ENCODE results near the gene CDH1.

Gene CDH1

DNA sequence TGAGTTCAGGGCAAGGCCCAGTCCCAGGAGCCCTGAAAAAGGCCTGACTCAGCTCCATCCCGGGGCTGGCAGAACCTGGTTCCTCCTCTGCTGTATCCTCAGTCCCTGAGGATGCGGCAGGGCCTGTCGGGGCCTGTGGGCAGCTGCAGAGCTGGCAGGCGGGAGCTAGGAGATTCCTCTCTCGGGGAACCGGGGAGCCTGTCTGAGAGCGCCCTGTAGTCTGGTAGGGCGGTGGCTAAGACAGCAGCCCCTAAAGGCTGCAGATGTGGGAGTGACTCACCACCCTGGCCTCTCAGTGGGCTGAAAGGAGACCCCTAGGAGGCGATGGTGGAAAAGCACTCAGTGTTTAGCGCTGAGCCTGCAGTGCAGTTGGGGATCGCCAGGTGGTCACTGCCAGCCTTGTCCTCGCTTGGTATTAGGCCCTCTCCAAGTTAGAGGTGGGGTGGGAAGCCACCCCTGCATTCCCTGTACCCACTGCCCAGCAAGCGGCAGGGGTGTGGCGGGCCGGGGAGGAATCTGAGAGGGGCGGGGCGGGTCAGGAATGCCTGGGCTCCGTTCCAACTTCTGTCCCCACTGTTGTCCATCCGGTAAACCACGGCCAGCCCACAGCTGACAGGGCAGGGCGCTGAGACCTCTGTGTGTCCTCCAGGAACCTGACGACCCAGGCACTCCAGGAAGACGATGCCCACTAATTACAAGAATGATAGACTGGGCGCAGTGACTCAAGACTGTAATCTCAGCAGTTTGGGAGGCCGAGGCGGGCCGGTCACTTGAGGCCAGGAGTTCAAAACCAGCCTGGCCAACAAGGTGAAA is 29.5 kb upstream of the CDH1 start:
- peak overlapping the region; percentile 63 for H3K14ac ChIP-seq (ENCODE audit: low read length)

DNA sequence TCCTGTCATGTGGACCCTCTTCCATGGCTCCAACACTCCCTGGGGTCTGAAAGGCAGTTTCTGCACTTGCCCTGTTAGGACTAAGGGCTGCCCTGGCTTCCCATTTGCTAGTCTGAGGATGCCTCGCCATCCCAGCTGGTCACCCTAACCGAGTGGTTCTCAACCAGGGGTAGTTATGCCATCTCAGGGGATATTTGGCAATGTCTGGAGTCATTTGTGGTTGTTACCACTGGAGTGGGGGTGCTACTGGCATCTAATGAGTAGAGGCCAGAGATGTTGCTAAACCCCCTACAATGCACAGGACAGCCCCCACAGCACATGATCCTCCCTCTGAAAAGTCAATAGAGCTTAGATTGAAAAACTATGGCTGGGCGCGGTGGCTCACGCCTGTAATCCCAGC is 26.9 kb upstream of the CDH1 start:
- Histone ChIP-seq H3K79me1 (ENCODE audit: low read depth, low read length) (no peaks in the 10 kb centered on the region), H3K4me3 (ENCODE audit: low read length in 2 of 2) (no peak overlapping the region), H3K4ac (ENCODE audit: low read length) (no peak overlapping the region), H4K91ac (ENCODE audit: low read depth, low read length, poor library complexity) (no peak overlapping the region), H2BK12ac (ENCODE audit: low read length) (no peak overlapping the region), H3K14ac (ENCODE audit: low read length) (peak overlapping the region; percentile 31), H2BK120ac (ENCODE audit: low read depth, low read length) (peak overlapping the region; percentile 4), H2BK5ac (ENCODE audit: low read length) (no peak overlapping the region), H2AFZ (ENCODE audit: low read length) (no peak overlapping the region), H3K27ac (replicated peaks; ENCODE audit: low read length) (no peak overlapping the region), H3K4me1 (ENCODE audit: control insufficient read depth in 2 of 2, insufficient read depth in 1 of 2, low read depth in 1 of 2, low read length in 2 of 2) (peaks cover 2 to 12% of the 10 kb centered on the region in 2 donors), H3K9ac (ENCODE audit: low read depth, low read length, poor library complexity) (peak overlapping the region; percentile 50), H3K27me3 (ENCODE audit: control insufficient read depth in 3 of 3, insufficient read depth in 3 of 3, low read depth in 1 of 3, low read length in 3 of 3) (peaks cover 0 to 14% (median 0%) of the 10 kb centered on the region in 3 experiments), H3K4me2 (ENCODE audit: insufficient read depth, low read length, poor library complexity, severe bottlenecking) (no peak overlapping the region), H3K23ac (ENCODE audit: low read depth, low read length, poor library complexity) (no peak overlapping the region), H3K36me3 (replicated peaks in 1 of 2; ENCODE audit: control insufficient read depth in 2 of 2, insufficient read depth in 2 of 2, low read length in 2 of 2) (no peaks in the 10 kb centered on the region), H3K18ac (ENCODE audit: low read length) (no peak overlapping the region), H2BK15ac (ENCODE audit: low read length) (no peak overlapping the region), H3K9me3 (replicated peaks in 1 of 2; ENCODE audit: control insufficient read depth in 2 of 2, insufficient read depth in 1 of 2, low read depth in 1 of 2, low read length in 2 of 2) (no peaks in the 10 kb centered on the region), H2AK5ac (ENCODE audit: low read depth, low read length) (peak overlapping the region; percentile 60), H4K8ac (ENCODE audit: low read depth, low read length) (no peak overlapping the region)
- no peak for DNase-seq (ENCODE audit: low spot score)
- no CpG with 5 or more reads among the region's 5 CpGs for WGBS, 2 donors (ENCODE audit: extremely low coverage in 2 of 2, insufficient read length in 2 of 2, insufficient replicate concordance in 1 of 2)

More for the DNA sequence above, 29.5 kb upstream of the CDH1 start:
- H2BK12ac ChIP-seq (ENCODE audit: low read length) = peak overlapping the region; percentile 63
- peaks cover 0 to 6% (median 0%) of the 10 kb centered on the region in 3 experiments for H3K27me3 ChIP-seq (ENCODE audit: control insufficient read depth in 3 of 3, insufficient read depth in 3 of 3, low read depth in 1 of 3, low read length in 3 of 3)
- no peaks in the 10 kb centered on the region for H3K36me3 ChIP-seq (replicated peaks in 1 of 2; ENCODE audit: control insufficient read depth in 2 of 2, insufficient read depth in 2 of 2, low read length in 2 of 2)
- H3K4ac ChIP-seq (ENCODE audit: low read length) = no peak overlapping the region
- no peak overlapping the region for H4K91ac ChIP-seq (ENCODE audit: low read depth, low read length, poor library complexity)
- DNase-seq (ENCODE audit: low spot score) = peak; percentile 31
- peaks cover 2 to 11% of the 10 kb centered on the region in 2 donors for H3K4me1 ChIP-seq (ENCODE audit: control insufficient read depth in 2 of 2, insufficient read depth in 1 of 2, low read depth in 1 of 2, low read length in 2 of 2)
- no peak overlapping the region for H3K4me3 ChIP-seq (ENCODE audit: low read length in 2 of 2)
- no CpG with 5 or more reads among the region's 27 CpGs for WGBS, 2 donors (ENCODE audit: extremely low coverage in 2 of 2, insufficient read length in 2 of 2, insufficient replicate concordance in 1 of 2)
- H3K27ac ChIP-seq (replicated peaks; ENCODE audit: low read length) = no peak overlapping the region
- H3K23ac ChIP-seq (ENCODE audit: low read depth, low read length, poor library complexity) = no peak overlapping the region
- H2BK120ac ChIP-seq (ENCODE audit: low read depth, low read length) = peak overlapping the region; percentile 72
- peak overlapping the region; percentile 89 for H3K18ac ChIP-seq (ENCODE audit: low read length)
- H4K8ac ChIP-seq (ENCODE audit: low read depth, low read length) = peak overlapping the region; percentile 96
- no peaks in the 10 kb centered on the region for H3K9me3 ChIP-seq (replicated peaks in 1 of 2; ENCODE audit: control insufficient read depth in 2 of 2, insufficient read depth in 1 of 2, low read depth in 1 of 2, low read length in 2 of 2)
- H3K79me1 ChIP-seq (ENCODE audit: low read depth, low read length) = no peaks in the 10 kb centered on the region
- no peak overlapping the region for H3K9ac ChIP-seq (ENCODE audit: low read depth, low read length, poor library complexity)
- H2BK5ac ChIP-seq (ENCODE audit: low read length) = peak overlapping the region; percentile 19
- H2BK15ac ChIP-seq (ENCODE audit: low read length) = peak overlapping the region; percentile 88
- H2AK5ac ChIP-seq (ENCODE audit: low read depth, low read length) = peak overlapping the region; percentile 74
- no peak overlapping the region for H3K4me2 ChIP-seq (ENCODE audit: insufficient read depth, low read length, poor library complexity, severe bottlenecking)
- peak overlapping the region; percentile 41 for H2AFZ ChIP-seq (ENCODE audit: low read length)

DNA sequence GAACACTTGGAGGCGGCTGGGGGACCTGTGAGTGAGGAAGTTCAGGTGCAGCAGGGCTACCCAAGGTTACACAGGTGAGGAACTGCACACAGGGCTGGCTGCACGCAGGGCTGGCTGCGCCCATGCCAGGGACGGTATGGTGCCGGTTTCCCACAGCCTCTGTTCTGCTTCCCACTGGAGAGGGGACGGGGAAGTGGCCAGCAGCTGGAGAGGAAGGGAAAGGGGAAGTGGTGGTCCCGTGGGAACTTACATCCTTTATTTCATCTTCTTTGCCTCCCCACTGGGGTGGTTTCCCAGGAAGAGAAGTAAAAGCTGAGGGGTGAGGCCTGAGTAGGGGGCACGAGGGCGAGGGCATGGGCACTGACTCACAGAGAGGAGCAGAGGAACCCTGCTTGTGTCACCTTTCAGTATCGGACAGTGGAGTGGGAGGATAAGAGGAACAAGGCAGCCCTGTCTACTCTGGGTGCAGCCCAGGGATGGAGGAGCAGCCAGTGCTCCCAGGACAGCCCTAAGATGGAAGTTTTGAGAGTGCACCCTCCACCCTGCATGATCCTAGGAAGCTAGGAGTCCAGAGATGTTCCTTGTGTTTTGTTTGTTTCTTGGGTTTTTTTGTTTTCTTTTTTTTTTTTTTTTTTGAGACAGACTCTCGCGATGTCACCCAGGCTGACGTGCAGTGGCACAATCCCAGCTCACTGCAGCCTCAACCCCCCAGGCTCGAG is 25.5 kb upstream of the CDH1 start:
- Histone ChIP-seq H2BK5ac (ENCODE audit: low read length) (no peak overlapping the region), H2BK15ac (ENCODE audit: low read length) (peak overlapping the region; percentile 67), H3K4me1 (ENCODE audit: control insufficient read depth in 2 of 2, insufficient read depth in 1 of 2, low read depth in 1 of 2, low read length in 2 of 2) (peaks cover 2 to 12% of the 10 kb centered on the region in 2 donors), H3K18ac (ENCODE audit: low read length) (peak overlapping the region; percentile 65), H3K4ac (ENCODE audit: low read length) (no peak overlapping the region), H3K27ac (replicated peaks; ENCODE audit: low read length) (no peak overlapping the region), H2BK12ac (ENCODE audit: low read length) (no peak overlapping the region), H3K9me3 (replicated peaks in 1 of 2; ENCODE audit: control insufficient read depth in 2 of 2, insufficient read depth in 1 of 2, low read depth in 1 of 2, low read length in 2 of 2) (no peaks in the 10 kb centered on the region), H2AK5ac (ENCODE audit: low read depth, low read length) (no peak overlapping the region), H2BK120ac (ENCODE audit: low read depth, low read length) (no peak overlapping the region), H3K9ac (ENCODE audit: low read depth, low read length, poor library complexity) (no peak overlapping the region), H3K23ac (ENCODE audit: low read depth, low read length, poor library complexity) (peak overlapping the region; percentile 44), H4K8ac (ENCODE audit: low read depth, low read length) (no peak overlapping the region), H3K79me1 (ENCODE audit: low read depth, low read length) (no peaks in the 10 kb centered on the region), H3K36me3 (replicated peaks in 1 of 2; ENCODE audit: control insufficient read depth in 2 of 2, insufficient read depth in 2 of 2, low read length in 2 of 2) (no peaks in the 10 kb centered on the region), H2AFZ (ENCODE audit: low read length) (no peak overlapping the region), H3K27me3 (ENCODE audit: control insufficient read depth in 3 of 3, insufficient read depth in 3 of 3, low read depth in 1 of 3, low read length in 3 of 3) (peaks cover 0 to 14% (median 0%) of the 10 kb centered on the region in 3 experiments), H4K91ac (ENCODE audit: low read depth, low read length, poor library complexity) (no peak overlapping the region), H3K14ac (ENCODE audit: low read length) (no peak overlapping the region), H3K4me2 (ENCODE audit: insufficient read depth, low read length, poor library complexity, severe bottlenecking) (no peak overlapping the region), H3K4me3 (ENCODE audit: low read length in 2 of 2) (no peak overlapping the region)
- no CpG with 5 or more reads among the region's 14 CpGs for WGBS, 2 donors (ENCODE audit: extremely low coverage in 2 of 2, insufficient read length in 2 of 2, insufficient replicate concordance in 1 of 2)
- no peak for DNase-seq (ENCODE audit: low spot score)

DNA sequence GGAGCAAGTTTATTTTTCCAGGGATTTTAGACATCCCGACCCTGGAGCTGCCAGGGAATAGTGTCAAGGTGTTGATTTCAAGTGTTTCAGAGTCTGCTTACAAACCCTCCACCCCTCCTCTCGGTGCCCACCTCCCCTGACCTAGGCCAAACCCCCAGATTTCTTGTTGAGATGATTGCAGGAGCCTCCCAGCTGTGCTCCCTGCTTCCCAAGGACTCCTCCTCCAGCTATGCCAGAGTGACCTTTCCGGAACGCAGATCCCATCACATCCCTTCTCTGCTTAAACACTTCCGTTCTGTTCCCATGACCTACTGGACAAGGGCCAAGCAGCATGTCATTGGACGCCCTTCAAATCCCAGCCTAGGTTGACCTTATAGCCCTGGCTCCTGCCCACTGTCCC is 23.7 kb upstream of the CDH1 start:
- Histone ChIP-seq H3K23ac (ENCODE audit: low read depth, low read length, poor library complexity) (no peak overlapping the region), H3K4me1 (ENCODE audit: control insufficient read depth in 2 of 2, insufficient read depth in 1 of 2, low read depth in 1 of 2, low read length in 2 of 2) (peaks cover 2% of the 10 kb centered on the region in 2 donors), H3K4ac (ENCODE audit: low read length) (no peak overlapping the region), H3K9me3 (replicated peaks in 1 of 2; ENCODE audit: control insufficient read depth in 2 of 2, insufficient read depth in 1 of 2, low read depth in 1 of 2, low read length in 2 of 2) (no peaks in the 10 kb centered on the region), H2BK5ac (ENCODE audit: low read length) (no peak overlapping the region), H3K27me3 (ENCODE audit: control insufficient read depth in 3 of 3, insufficient read depth in 3 of 3, low read depth in 1 of 3, low read length in 3 of 3) (peaks cover 0 to 14% (median 0%) of the 10 kb centered on the region in 3 experiments), H3K79me1 (ENCODE audit: low read depth, low read length) (no peaks in the 10 kb centered on the region), H2AK5ac (ENCODE audit: low read depth, low read length) (no peak overlapping the region), H3K4me3 (ENCODE audit: low read length in 2 of 2) (no peak overlapping the region), H3K18ac (ENCODE audit: low read length) (peak overlapping the region; percentile 3), H4K8ac (ENCODE audit: low read depth, low read length) (no peak overlapping the region), H2BK120ac (ENCODE audit: low read depth, low read length) (no peak overlapping the region), H3K36me3 (replicated peaks in 1 of 2; ENCODE audit: control insufficient read depth in 2 of 2, insufficient read depth in 2 of 2, low read length in 2 of 2) (no peaks in the 10 kb centered on the region), H4K91ac (ENCODE audit: low read depth, low read length, poor library complexity) (no peak overlapping the region), H2AFZ (ENCODE audit: low read length) (no peak overlapping the region), H3K27ac (replicated peaks; ENCODE audit: low read length) (no peak overlapping the region), H3K9ac (ENCODE audit: low read depth, low read length, poor library complexity) (peak overlapping the region; percentile 47), H3K14ac (ENCODE audit: low read length) (no peak overlapping the region), H3K4me2 (ENCODE audit: insufficient read depth, low read length, poor library complexity, severe bottlenecking) (no peak overlapping the region), H2BK12ac (ENCODE audit: low read length) (no peak overlapping the region), H2BK15ac (ENCODE audit: low read length) (no peak overlapping the region)
- no peak for DNase-seq (ENCODE audit: low spot score)
- no CpG with 5 or more reads among the region's 6 CpGs for WGBS, 2 donors (ENCODE audit: extremely low coverage in 2 of 2, insufficient read length in 2 of 2, insufficient replicate concordance in 1 of 2)

Measured in neuronal stem cell (in vitro differentiated cells).